HepG2 (cell line): ENCODE data around the gene CD3G. TPM values are rescaled to one million over a fixed set of nuclear protein-coding genes. Genes with fewer than 3 reads are reported as not detected.
A peak's percentile ranks its signal among the peaks of the same experiment; 100 is the strongest.

ENCODE experiments used
- ARID2 ChIP-seq: sonication (generic); formaldehyde crosslinking; IDR thresholded peaks from 2 replicates; pipeline ENCODE4 v1.8.1; 2022; ENCODE audit warnings: mild to moderate bottlenecking, missing genetic modification reagents, borderline replicate concordance
- BCLAF1 ChIP-seq: fragments of 450-650 bp; IDR thresholded peaks from 2 replicates; pipeline ENCODE4 v1.6.1; 2017; ENCODE audit warnings: mild to moderate bottlenecking
- CSRNP2 ChIP-seq: sonication (generic); formaldehyde crosslinking; conservative IDR thresholded peaks from 2 replicates; pipeline ENCODE4 v1.8.0; 2022; ENCODE audit warnings: low read depth, missing genetic modification reagents
- ESRRA ChIP-seq: sonication (generic); formaldehyde crosslinking; IDR thresholded peaks from 2 replicates; pipeline ENCODE4 v1.5.1; 2020; ENCODE audit warnings: mild to moderate bottlenecking, low read depth, missing genetic modification reagents
- ETV5 ChIP-seq: IDR thresholded peaks from 2 replicates; pipeline ENCODE4 v1.6.1; 2018; ENCODE audit warnings: missing biosample characterization, missing genetic modification reagents, inconsistent platforms, borderline replicate concordance
- FIP1L1 ChIP-seq: fragments of 200-400 bp; formaldehyde crosslinking; IDR thresholded peaks from 2 replicates; pipeline ENCODE4 v1.6.1; 2018; ENCODE audit warnings: low read depth, mild to moderate bottlenecking, low read length, moderate library complexity, borderline replicate concordance; ENCODE audit not compliant: insufficient read depth
- REPIN1 ChIP-seq: sonication (generic); formaldehyde crosslinking; IDR thresholded peaks from 2 replicates; pipeline ENCODE4 v1.8.0; 2022; ENCODE audit warnings: missing genetic modification reagents, low read depth, mild to moderate bottlenecking, borderline replicate concordance
- TOPORS ChIP-seq: sonication (generic); formaldehyde crosslinking; IDR thresholded peaks from 2 replicates; pipeline ENCODE4 v1.8.0; 2023; ENCODE audit warnings: mild to moderate bottlenecking, missing genetic modification reagents
- ZBTB26 ChIP-seq: IDR thresholded peaks from 2 replicates; pipeline ENCODE4 v1.6.1; 2016; ENCODE audit warnings: missing compliant biosample characterization, missing genetic modification reagents, borderline replicate concordance
- ZBTB33 ChIP-seq: sonication (generic); formaldehyde crosslinking; IDR thresholded peaks from 2 replicates; pipeline ENCODE4 v1.4.0; 2020; ENCODE audit warnings: missing genetic modification reagents
- ZMYM2 ChIP-seq: sonication (generic); formaldehyde crosslinking; IDR thresholded peaks from 2 replicates; pipeline ENCODE4 v1.8.0; 2022; ENCODE audit warnings: mild to moderate bottlenecking, missing genetic modification reagents
- ZNF264 ChIP-seq: sonication (generic); formaldehyde crosslinking; IDR thresholded peaks from 2 replicates; pipeline ENCODE4 v1.4.0; 2020; ENCODE audit warnings: missing genetic modification reagents
- ZNF460 ChIP-seq: sonication (generic); formaldehyde crosslinking; IDR thresholded peaks from 2 replicates; pipeline ENCODE4 v1.5.1; 2020; ENCODE audit warnings: missing genetic modification reagents, mild to moderate bottlenecking, borderline replicate concordance
- ZNF543 ChIP-seq: sonication (generic); formaldehyde crosslinking; IDR thresholded peaks from 2 replicates; pipeline ENCODE4 v1.4.0; 2020; ENCODE audit warnings: mild to moderate bottlenecking, missing genetic modification reagents
- ZNF839 ChIP-seq: sonication (generic); formaldehyde crosslinking; IDR thresholded peaks from 2 replicates; pipeline ENCODE4 v1.4.0; 2020; ENCODE audit warnings: missing genetic modification reagents, mild to moderate bottlenecking, borderline replicate concordance
- ZSCAN22 ChIP-seq: sonication (generic); formaldehyde crosslinking; IDR thresholded peaks from 2 replicates; pipeline ENCODE4 v1.4.0; 2020; ENCODE audit warnings: mild to moderate bottlenecking, missing genetic modification reagents
- polyA plus RNA-seq, 8 experiments: library from polyadenylated mRNA; depleted of rRNA in 3 of 8; stranded (reverse) in 7 of 8; unstranded in 1 of 8; fragments of >200 nt; fragmentation: Illumina TruSeq in 4 of 8; extraction: Trizol in 4 of 8; gene quantifications; 2 replicates each; pipeline versions ENCODE4 v1.2.1 to v1.2.3, GENCODE V29; 2011 to 2016; ENCODE audit warnings: low read depth in 4 of 8, missing spikeins in 1 of 8, mixed read lengths in 1 of 8; ENCODE audit not compliant: insufficient read depth in 1 of 8
- total RNA-seq, 5 experiments: library from RNA; depleted of rRNA; stranded (reverse); fragments of >200 nt; fragmentation: Illumina TruSeq; extraction: Trizol; gene quantifications; 2 replicates each; pipeline ENCODE4 v1.2.3, GENCODE V29; 2016; ENCODE audit warnings: low read depth in 1 of 5

Gene CD3G
- total and polyA plus RNA-seq, 2 of the 13 experiments (the other 11 are each of a cell fraction or from before 2014, with no cell fraction given), result not detected

GRCh38 chr11:118359295-118359958, 15.3 kb downstream of the CD3G start, which contains the start of gene UBE4A (continued):
- TF ChIP-seq ESRRA (CRISPR knock-in tag) (0 out of 2 replicates have a peak, but pooled peaks have one; percentile 34), BCLAF1 (no peak), ZBTB26 (peak; percentile 66; the same call in 1 of the 2 replicates), ZBTB33 (CRISPR knock-in tag) (0 out of 2 replicates have a peak, but pooled peaks have one; percentile 29), ZNF264 (peak; percentile 80; the same call in 1 of the 2 replicates), TOPORS (CRISPR knock-in tag) (peak; percentile 77), ZSCAN22 (CRISPR knock-in tag) (no peak), ZNF460 (CRISPR knock-in tag) (no peak), REPIN1 (CRISPR knock-in tag) (peak; percentile 83; the same call in 1 of the 2 replicates), ARID2 (CRISPR knock-in tag) (peak; percentile 82), FIP1L1 (no peak), CSRNP2 (CRISPR knock-in tag) (no peak), ZNF839 (peak; percentile 74; the same call in 1 of the 2 replicates), ZNF543 (CRISPR knock-in tag) (no peak), ETV5 (peak; percentile 89), ZMYM2 (CRISPR knock-in tag) (peak; percentile 97)
